SU-DHL-6 (cell line): ENCODE data around the gene SNX11.

Experiments
- CTCF ChIP-seq: fragments of 200-600 bp; sonication (generic); IDR thresholded peaks from one replicate; pipeline ENCODE4 v1.5.1; 2017; ENCODE audit warnings: antibody characterized with exemption, mild to moderate bottlenecking, low read length, moderate library complexity; ENCODE audit not compliant: insufficient read depth, poor library complexity, severe bottlenecking
- EZH2phosphoT487 ChIP-seq: fragments of 200-600 bp; sonication (generic), shearing (Covaris generic); conservative IDR thresholded peaks from 2 replicates; pipeline ENCODE4 v1.6.1; 2018; ENCODE audit warnings: mild to moderate bottlenecking, antibody characterized with exemption, low read length, moderate library complexity, mixed read lengths

DNA sequence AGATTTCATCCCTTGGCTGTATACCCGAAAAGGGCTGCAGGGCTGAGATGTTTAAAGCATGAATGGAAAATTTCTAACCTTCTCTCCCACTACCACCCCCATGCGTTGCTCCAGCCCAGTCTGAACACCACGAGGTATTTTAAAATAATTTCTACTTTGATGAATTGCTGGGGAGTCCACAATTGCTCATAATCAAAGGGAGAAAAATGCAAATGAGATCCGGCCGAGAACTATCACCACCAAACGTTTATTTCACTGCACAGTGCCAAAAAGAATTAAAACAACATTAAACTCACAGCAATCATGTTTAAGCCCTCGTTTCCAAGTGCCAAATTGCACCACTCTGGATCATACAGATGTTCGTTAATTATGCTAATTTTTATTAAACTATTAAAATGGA, 36.7 kb downstream of the SNX11 start:
- TF ChIP-seq CTCF (no peak), EZH2phosphoT487 (no peak)
